ENCODE measurements around the gene C1orf141. TPM values are rescaled to one million over a fixed set of nuclear protein-coding genes. Genes with fewer than 3 reads are reported as not detected.

Gene C1orf141
- total RNA-seq, 1 experiment from 2014 or later: not detected

GRCh38 chr1:67158401-67158800 lies 23.6 kb upstream of the C1orf141 start:
- no peak for TF ChIP-seq CBFB (CRISPR knock-in tag; IDR thresholded peaks at IDR 0.05; ENCODE audit: low read depth)
- TF ChIP-seq ZNF671 (CRISPR knock-in tag; IDR thresholded peaks at IDR 0.05): no peak
- TF ChIP-seq CTCF (IDR thresholded peaks at IDR 0.05): no peak
- no peak for TF ChIP-seq ZNF423 (CRISPR knock-in tag; IDR thresholded peaks at IDR 0.05)
- TF ChIP-seq PREB (CRISPR knock-in tag; IDR thresholded peaks at IDR 0.05; ENCODE audit: borderline replicate concordance): no peak
- TF ChIP-seq NFATC4 (CRISPR knock-in tag; IDR thresholded peaks at IDR 0.05): no peak
- no peak for TF ChIP-seq ZNF425 (CRISPR knock-in tag; conservative IDR thresholded peaks at IDR 0.05)
- TF ChIP-seq E2F4 (CRISPR knock-in tag; IDR thresholded peaks at IDR 0.05; ENCODE audit: borderline replicate concordance, low read depth): no peak
- TF ChIP-seq ZNF232 (CRISPR knock-in tag; IDR thresholded peaks at IDR 0.05): no peak
- no peak for TF ChIP-seq ZNF121 (CRISPR knock-in tag; IDR thresholded peaks at IDR 0.05)
- no peak for TF ChIP-seq ESRRA (CRISPR knock-in tag; IDR thresholded peaks at IDR 0.05; ENCODE audit: borderline replicate concordance)
- no peak for TF ChIP-seq ZNF281 (CRISPR knock-in tag; IDR thresholded peaks at IDR 0.05)
- TF ChIP-seq ZNF416 (CRISPR knock-in tag; IDR thresholded peaks at IDR 0.05): no peak
- Mint-ChIP-seq H3K27ac (no peak overlapping the region), H3K4me3 (no peak overlapping the region), H3K27me3 (ENCODE audit: low read depth) (peaks cover under 1% of the 10 kb centered on the region; the same call in 1 of the 2 replicates), H3K4me1 (no peaks in the 10 kb centered on the region), H3K36me3 (no peaks in the 10 kb centered on the region), H3K9me3 (no peaks in the 10 kb centered on the region)
- ATAC-seq (no peak; the same call in 1 of the 2 replicates), DNase-seq (ENCODE audit: low spot score) (no peak)
- ChIA-PET POLR2A (no interaction called here), CTCF (interaction anchor here (1.0 to 1.1 kb wide), 2 partner anchors 9 to 55 kb away, joined by 3 to 4 read pairs; no protein-coding TSS in a partner anchor)

- peaks cover 8% of the 10 kb centered on the region for H3K4me1 Mint-ChIP-seq
- peaks cover 7% of the 10 kb centered on the region; the same call in 1 of the 2 replicates for H3K27me3 Mint-ChIP-seq (ENCODE audit: low read depth)
- CTCF ChIA-PET: no interaction called here
- TF ChIP-seq ZNF121 (CRISPR knock-in tag; IDR thresholded peaks at IDR 0.05) (no peak), GTF2I (CRISPR knock-in tag; conservative IDR thresholded peaks at IDR 0.05) (no peak), FOXP1 (CRISPR knock-in tag; IDR thresholded peaks at IDR 0.05; ENCODE audit: borderline replicate concordance) (no peak), NR3C1 (CRISPR knock-in tag; conservative IDR thresholded peaks at IDR 0.05; ENCODE audit: low read depth) (no peak), E2F1 (CRISPR knock-in tag; IDR thresholded peaks at IDR 0.05) (no peak), USF2 (CRISPR knock-in tag; IDR thresholded peaks at IDR 0.05) (no peak), NFATC4 (CRISPR knock-in tag; IDR thresholded peaks at IDR 0.05) (no peak), ZNF416 (CRISPR knock-in tag; IDR thresholded peaks at IDR 0.05) (no peak), AR (CRISPR knock-in tag; IDR thresholded peaks at IDR 0.05) (no peak), NFE2L1 (CRISPR knock-in tag; IDR thresholded peaks at IDR 0.05) (no peak), SMAD3 (CRISPR knock-in tag; IDR thresholded peaks at IDR 0.05; ENCODE audit: borderline replicate concordance) (no peak)
Measured at GRCh38 chr1:67150931-67151330, 16.2 kb upstream of the C1orf141 start.

More at GRCh38 chr1:67150931-67151330, 16.2 kb upstream of the C1orf141 start:
- no peak overlapping the region for H3K27ac Mint-ChIP-seq
- ATAC-seq (no peak), DNase-seq (ENCODE audit: low spot score) (no peak)
- POLR2A ChIA-PET: no interaction called here
- H3K36me3 Mint-ChIP-seq: no peaks in the 10 kb centered on the region
- H3K9me3 Mint-ChIP-seq: no peaks in the 10 kb centered on the region
- H3K4me3 Mint-ChIP-seq: no peak overlapping the region
